GM23248 (cell line): ENCODE results near the gene CHST3. TPM values are rescaled to one million over a fixed set of nuclear protein-coding genes. Genes with fewer than 3 reads are reported as not detected.

Experiments
- DNase-seq: peaks from one replicate; pipeline ENCODE4 v3.0.0-alpha.2; 2015
- H2AFZ ChIP-seq: fragments of 200-600 bp; sonication (generic); 2 replicates; pipeline ENCODE4 v1.6.1; 2016; ENCODE audit warnings: antibody characterized with exemption
- H3F3A ChIP-seq: fragments of 200-600 bp; sonication (generic); 2 replicates; pipeline ENCODE4 v1.6.1; 2016; ENCODE audit warnings: mild to moderate bottlenecking, antibody characterized with exemption, mixed run types; ENCODE audit not compliant: insufficient read depth
- H3K27ac ChIP-seq: fragments of 200-600 bp; sonication (generic); 2 replicates; pipeline ENCODE4 v1.5.1; 2016; ENCODE audit warnings: mild to moderate bottlenecking
- H3K27me3 ChIP-seq: fragments of 200-600 bp; sonication (generic); replicated peaks from 2 replicates; pipeline ENCODE4 v1.6.1; 2016; ENCODE audit warnings: mild to moderate bottlenecking; ENCODE audit not compliant: insufficient read depth
- H3K36me3 ChIP-seq: fragments of 200-600 bp; sonication (generic); 2 replicates; pipeline ENCODE4 v1.6.1; 2016; ENCODE audit warnings: low read depth, mild to moderate bottlenecking
- H3K4me1 ChIP-seq: fragments of 200-600 bp; sonication (generic); 2 replicates; pipeline ENCODE4 v1.6.1; 2016; ENCODE audit warnings: mild to moderate bottlenecking; ENCODE audit not compliant: insufficient read depth
- H3K4me2 ChIP-seq: fragments of 200-600 bp; sonication (generic); one replicate; pipeline ENCODE4 v1.6.1; 2016; ENCODE audit warnings: mild to moderate bottlenecking; ENCODE audit not compliant: unreplicated experiment
- H3K4me3 ChIP-seq: fragments of 200-600 bp; sonication (generic); 2 replicates; pipeline ENCODE4 v1.5.1; 2016; ENCODE audit warnings: mild to moderate bottlenecking
- H3K79me2 ChIP-seq: fragments of 200-600 bp; sonication (generic); 2 replicates; pipeline ENCODE4 v1.6.1; 2016; ENCODE audit warnings: mild to moderate bottlenecking; ENCODE audit not compliant: insufficient read depth
- H3K9ac ChIP-seq: fragments of 200-600 bp; sonication (generic); 2 replicates; pipeline ENCODE4 v1.6.1; 2016; ENCODE audit warnings: mild to moderate bottlenecking
- H3K9me2 ChIP-seq: fragments of 200-600 bp; sonication (generic); 2 replicates; pipeline ENCODE4 v1.6.1; 2016; ENCODE audit warnings: mixed run types, mild to moderate bottlenecking, moderate library complexity; ENCODE audit not compliant: insufficient read depth
- H3K9me3 ChIP-seq: fragments of 200-600 bp; sonication (generic); one replicate; pipeline ENCODE4 v1.6.1; 2017; ENCODE audit warnings: low read depth
- H4K20me1 ChIP-seq: fragments of 200-600 bp; sonication (generic); 2 replicates; pipeline ENCODE4 v1.6.0; 2016; ENCODE audit not compliant: insufficient read depth
- EZH2 ChIP-seq: fragments of 200-600 bp; sonication (generic); IDR thresholded peaks from 2 replicates; pipeline ENCODE4 v1.6.1; 2018; ENCODE audit warnings: antibody characterized with exemption, mild to moderate bottlenecking; ENCODE audit not compliant: insufficient read depth, poor library complexity, severe bottlenecking
- EZH2phosphoT487 ChIP-seq: fragments of 200-600 bp; sonication (generic); IDR thresholded peaks from 2 replicates; pipeline ENCODE4 v1.6.1; 2018; ENCODE audit warnings: antibody characterized with exemption, moderate library complexity, mild to moderate bottlenecking, low read depth; ENCODE audit not compliant: insufficient read depth
- WGBS, 2 experiments: methylation state at CpG; one replicate each; pipeline ENCODE4 v1.1.6; 2015 to 2017; ENCODE audit warnings: low lambda C conversion rate in 2 of 2, low coverage in 1 of 2; ENCODE audit errors: missing lambda C conversion rate in 2 of 2; 5-methylcytosine and 5-hydroxymethylcytosine counted together
- in situ Hi-C: fragments of 300-500 bp; cut with MboI; formaldehyde crosslinking; loops from 2 replicates; pipeline ENCODE4 v1.15.0; 2020
- polyA plus RNA-seq: library from polyadenylated mRNA; unstranded; fragments of >200 nt; fragmentation: Nextera tagmentation; extraction: Ambion mirVana; gene quantifications from 2 replicates; pipeline ENCODE4 v1.2.1, GENCODE V29; 2016
- total RNA-seq: library from RNA; depleted of rRNA; stranded (reverse); fragments of >200 nt; shearing (Covaris generic); gene quantifications from 2 replicates; pipeline ENCODE4 v1.2.3, GENCODE V29; 2014

CHST3 gene
- total and polyA plus RNA-seq, 2 experiments from 2014 or later = 10.7 to 42.2 TPM

DNA sequence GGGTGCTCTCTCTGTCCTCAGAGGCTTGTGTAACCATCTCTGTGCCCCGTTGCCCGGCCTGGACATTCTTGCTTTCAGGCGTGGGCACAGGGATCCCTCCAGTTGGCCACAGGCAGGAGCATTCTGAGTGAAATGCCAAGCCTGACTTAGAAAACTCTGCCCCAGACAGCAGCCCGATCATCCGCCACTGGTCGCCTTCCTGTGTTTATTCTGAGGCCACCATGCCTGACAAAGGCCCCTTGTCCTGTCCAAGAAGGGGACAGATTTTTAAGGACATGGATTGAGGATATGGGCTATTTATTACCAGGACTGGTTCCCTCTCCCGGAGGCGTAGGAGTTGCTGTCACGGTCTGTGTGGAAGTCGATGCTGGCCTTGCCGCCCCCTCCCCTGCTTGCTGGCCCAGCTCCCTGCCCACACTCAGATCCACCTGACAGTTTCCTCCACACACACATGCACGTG lies 69.9 kb downstream of the CHST3 start:
- Histone ChIP-seq H3K4me3 (no peak overlapping the region), H3K36me3 (no peaks in the 10 kb centered on the region), H4K20me1 (no peaks in the 10 kb centered on the region), H3K9ac (no peak overlapping the region), H3K27me3 (peaks cover 9% of the 10 kb centered on the region; the same call in 1 of the 2 replicates), H3K27ac (no peak overlapping the region), H3K4me1 (peaks cover 10% of the 10 kb centered on the region), H3K9me2 (no peaks in the 10 kb centered on the region), H3F3A (no peaks in the 10 kb centered on the region), H3K4me2 (no peak overlapping the region), H3K9me3 (no peaks in the 10 kb centered on the region), H3K79me2 (no peaks in the 10 kb centered on the region), H2AFZ (no peak overlapping the region)
- TF ChIP-seq EZH2phosphoT487 = no peak
- TF ChIP-seq EZH2 = no peak
- in situ Hi-C loops = no loop called here
- 83 to 87% methylated on average over 12 of the region's 12 CpGs for WGBS, 2 experiments
- DNase-seq = no peak

DNA sequence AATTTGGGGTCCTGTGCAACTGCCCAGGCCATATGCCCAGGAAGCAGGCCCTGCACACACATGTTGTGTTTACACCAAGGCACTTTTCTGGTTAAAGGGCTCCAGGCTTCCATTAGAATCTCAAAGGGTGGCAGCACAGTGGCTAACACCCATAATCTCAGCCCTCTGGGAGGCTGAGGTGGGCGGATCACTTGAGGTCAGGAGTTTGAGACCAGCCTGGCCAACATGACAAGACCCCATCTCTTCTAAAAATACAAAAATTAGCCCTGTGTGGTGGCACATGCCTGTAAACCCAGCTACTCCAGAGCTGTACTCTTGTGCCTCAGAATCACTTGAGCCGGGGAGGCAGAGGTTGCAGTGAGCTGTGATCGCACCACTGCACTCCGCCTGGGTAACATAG lies 70.6 kb downstream of the CHST3 start:
- Histone ChIP-seq H3K9ac (no peak overlapping the region), H3K4me3 (no peak overlapping the region), H4K20me1 (no peaks in the 10 kb centered on the region), H3K9me2 (no peaks in the 10 kb centered on the region), H2AFZ (no peak overlapping the region), H3K4me2 (no peak overlapping the region), H3F3A (no peaks in the 10 kb centered on the region), H3K79me2 (no peaks in the 10 kb centered on the region), H3K36me3 (no peaks in the 10 kb centered on the region), H3K4me1 (peaks cover 15% of the 10 kb centered on the region), H3K9me3 (no peaks in the 10 kb centered on the region), H3K27ac (no peak overlapping the region), H3K27me3 (peaks cover 9% of the 10 kb centered on the region; the same call in 1 of the 2 replicates)
- TF ChIP-seq EZH2 = no peak
- TF ChIP-seq EZH2phosphoT487 = no peak
- in situ Hi-C loops = no loop called here
- WGBS, 2 experiments = 95 to 100% methylated on average over 4 of the region's 4 CpGs
- no peak for DNase-seq

DNA sequence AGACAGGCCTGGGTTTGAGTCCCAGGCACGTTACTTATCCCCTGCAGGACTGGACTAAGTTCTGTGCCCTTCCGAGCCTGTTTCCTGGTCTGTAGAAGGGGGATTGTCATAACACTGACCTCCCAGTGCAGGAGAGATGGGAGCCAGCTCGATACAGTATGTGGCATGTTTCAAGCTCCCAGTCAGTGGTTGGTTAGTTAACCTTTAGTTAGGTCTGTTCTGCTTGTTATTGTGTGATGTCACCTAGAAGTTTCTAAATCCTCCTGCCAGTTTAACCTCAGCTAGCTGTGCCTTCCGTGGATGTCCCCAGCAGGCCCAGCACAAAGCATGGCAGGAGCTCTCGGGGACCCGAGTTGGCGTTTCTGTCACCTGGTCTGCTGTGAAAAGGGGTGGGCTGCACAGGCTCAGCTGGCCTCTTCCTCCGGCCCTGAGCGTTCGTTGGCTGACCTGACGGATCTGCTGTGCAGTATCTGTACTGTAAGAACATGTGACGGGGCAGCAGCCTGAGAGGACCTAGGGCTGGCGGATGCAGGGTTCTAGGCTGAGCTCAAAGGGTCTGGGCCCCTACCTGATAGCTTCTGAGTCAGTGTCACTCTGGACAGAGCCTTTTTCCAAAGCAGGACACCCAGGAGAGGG lies 71.2 kb downstream of the CHST3 start:
- Histone ChIP-seq H2AFZ (no peak overlapping the region), H3K4me3 (no peak overlapping the region), H3K36me3 (no peaks in the 10 kb centered on the region), H3K79me2 (no peaks in the 10 kb centered on the region), H3K4me1 (peaks cover 15% of the 10 kb centered on the region), H3K9me2 (no peaks in the 10 kb centered on the region), H3K9me3 (no peaks in the 10 kb centered on the region), H3K27ac (no peak overlapping the region), H4K20me1 (no peaks in the 10 kb centered on the region), H3K9ac (no peak overlapping the region), H3K27me3 (peaks cover 3% of the 10 kb centered on the region; the same call in 1 of the 2 replicates), H3K4me2 (no peak overlapping the region), H3F3A (no peaks in the 10 kb centered on the region)
- in situ Hi-C loops = no loop called here
- WGBS, 2 experiments = 72 to 79% methylated on average over 13 of the region's 13 CpGs
- DNase-seq = no peak
- TF ChIP-seq EZH2phosphoT487 (no peak), EZH2 (no peak)

DNA sequence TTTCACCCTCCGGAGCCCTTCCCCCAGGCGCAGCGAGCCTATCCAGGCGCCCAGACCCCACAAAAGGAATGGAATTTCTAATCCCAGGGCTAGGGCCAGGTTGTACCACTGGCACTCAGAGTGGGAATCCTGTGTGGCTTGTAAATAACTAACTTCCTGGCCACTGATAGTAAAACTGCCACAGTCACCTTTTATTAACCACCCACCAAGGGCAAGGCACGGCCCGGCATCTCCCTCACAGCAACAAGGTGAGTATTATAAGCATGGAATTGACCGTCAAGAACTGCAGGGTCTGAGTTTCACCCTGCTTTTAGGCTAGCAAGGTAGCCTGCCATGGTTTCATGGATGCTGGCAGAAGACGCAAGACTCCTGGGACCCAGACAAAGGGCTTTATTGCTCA lies 73.1 kb downstream of the CHST3 start:
- 92 to 95% methylated on average over 8 of the region's 8 CpGs for WGBS, 2 experiments
- in situ Hi-C loops = no loop called here

More for the DNA sequence above, 73.1 kb downstream of the CHST3 start:
- Histone ChIP-seq H3K9ac (no peak overlapping the region), H3K27ac (no peak overlapping the region), H3K9me3 (no peaks in the 10 kb centered on the region), H3K27me3 (no peaks in the 10 kb centered on the region), H3K9me2 (no peaks in the 10 kb centered on the region), H2AFZ (no peak overlapping the region), H3K4me3 (no peak overlapping the region), H3K4me1 (peaks cover 15% of the 10 kb centered on the region), H3K79me2 (no peaks in the 10 kb centered on the region), H3F3A (no peaks in the 10 kb centered on the region), H3K4me2 (no peak overlapping the region), H4K20me1 (no peaks in the 10 kb centered on the region), H3K36me3 (no peaks in the 10 kb centered on the region)
- TF ChIP-seq EZH2 = no peak
- TF ChIP-seq EZH2phosphoT487 = no peak
- DNase-seq = no peak
